Renal pelvis (tissue), 4 donors: ENCODE results near the gene FYN. TPM values are rescaled to one million over a fixed set of nuclear protein-coding genes. Genes with fewer than 3 reads are reported as not detected.

Source experiments
- DNase-seq: peaks from one replicate; pipeline ENCODE4 v3.0.0-alpha.2; 2013
- polyA plus RNA-seq, 3 donors: library from polyadenylated mRNA; unstranded; fragments of 120-200 nt; gene quantifications; one replicate each; pipeline ENCODE4 v1.2.1, GENCODE V29; 2013; ENCODE audit not compliant: insufficient read length in 3 of 3

FYN gene
- polyA plus RNA-seq, 3 donors, result 149 to 171 (median 159) TPM

DNA sequence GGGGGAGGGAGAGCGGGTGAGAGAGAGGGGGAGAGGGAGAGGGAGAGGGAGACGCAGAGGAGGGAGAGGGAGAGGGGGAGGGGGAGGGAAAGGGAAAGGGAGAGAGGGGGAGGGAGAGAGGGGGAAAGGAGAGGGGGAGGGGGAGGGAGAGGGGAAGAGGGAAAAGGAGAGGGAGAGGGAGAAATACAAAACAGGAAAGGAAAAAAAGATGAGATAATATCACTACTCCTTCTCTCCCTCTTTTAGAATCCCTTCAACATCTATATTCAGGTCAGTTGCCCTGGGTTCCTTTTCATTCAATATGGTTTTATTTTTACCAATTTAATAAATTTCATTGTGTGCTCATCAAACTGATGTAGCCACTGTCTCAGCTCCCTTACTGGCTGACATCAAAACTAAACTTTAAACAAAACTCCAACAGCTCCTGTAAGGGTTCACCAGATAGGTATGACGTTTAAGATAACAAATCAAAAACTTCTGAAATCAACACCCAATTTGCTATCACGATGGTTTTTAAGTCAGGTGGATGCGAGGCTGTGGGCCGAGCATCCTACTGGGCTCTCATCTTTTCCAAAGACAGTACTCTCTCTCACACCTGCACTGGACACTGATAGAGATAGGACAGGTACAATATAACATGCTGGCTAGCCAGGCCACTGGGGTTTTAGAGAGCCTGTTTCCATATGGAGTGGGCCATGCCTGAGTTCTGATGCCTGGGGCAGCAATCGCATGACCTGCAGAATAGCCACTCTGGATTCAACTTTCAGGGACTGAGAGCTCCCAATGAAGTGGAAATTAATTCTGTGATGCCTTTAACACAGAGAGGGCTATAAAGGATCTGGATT lies 99.5 kb downstream of the FYN start:
- no peak for DNase-seq

DNA sequence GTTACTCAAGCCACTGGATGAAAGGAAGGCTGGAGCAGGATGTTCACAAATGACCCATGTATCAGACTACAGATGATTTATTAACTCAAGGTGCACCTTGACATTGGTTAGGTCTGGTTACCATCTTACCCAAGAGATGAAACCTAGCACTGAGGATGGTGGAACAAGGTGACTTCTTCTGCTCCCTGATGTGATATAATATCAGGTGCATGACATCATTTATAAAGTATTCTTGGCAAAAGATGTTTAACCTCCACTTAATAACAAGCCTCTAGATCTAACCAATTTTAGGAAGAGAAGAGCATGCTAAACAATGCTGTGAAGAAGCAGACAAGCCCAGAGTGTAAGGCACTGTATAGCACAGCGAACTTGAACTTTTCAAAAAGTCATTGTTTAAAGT lies 100.9 kb downstream of the FYN start:
- no peak for DNase-seq

DNA sequence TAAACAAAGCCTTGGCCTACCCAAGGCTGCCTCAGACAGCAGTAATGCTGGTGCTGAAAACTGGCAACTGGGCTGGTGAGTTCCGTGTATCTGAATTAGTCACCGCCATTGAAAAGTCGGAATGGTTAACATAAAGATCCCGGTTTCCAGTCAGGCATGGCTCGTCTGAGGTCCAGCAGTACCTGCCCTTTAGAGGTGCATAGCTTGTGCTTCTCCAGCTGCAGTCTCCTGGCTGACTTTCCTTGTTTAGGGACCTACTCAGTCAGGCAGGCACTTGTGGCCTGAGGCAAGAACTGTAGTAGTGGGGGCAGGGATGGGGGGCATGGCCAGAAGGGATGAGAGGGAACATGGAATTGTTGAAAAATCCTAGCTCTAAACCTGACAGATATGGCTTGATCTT lies 101.6 kb downstream of the FYN start:
- DNase-seq, result no peak

DNA sequence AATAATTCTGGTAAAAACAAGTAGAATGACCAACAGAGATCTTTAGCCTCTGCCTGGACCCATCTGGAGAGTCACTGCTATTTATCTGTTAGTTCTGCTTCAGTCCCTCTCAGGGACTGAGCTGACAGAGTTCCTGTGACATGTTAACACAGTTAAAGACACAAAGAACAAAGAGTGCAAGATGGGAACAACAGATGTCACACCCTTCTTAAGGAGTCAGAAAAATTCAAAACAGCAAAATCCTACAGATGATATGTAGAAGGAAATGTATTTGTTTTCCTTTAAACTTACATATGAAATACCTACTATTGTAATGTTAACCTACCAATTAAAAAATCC lies 102.2 kb downstream of the FYN start:
- DNase-seq, result no peak

DNA sequence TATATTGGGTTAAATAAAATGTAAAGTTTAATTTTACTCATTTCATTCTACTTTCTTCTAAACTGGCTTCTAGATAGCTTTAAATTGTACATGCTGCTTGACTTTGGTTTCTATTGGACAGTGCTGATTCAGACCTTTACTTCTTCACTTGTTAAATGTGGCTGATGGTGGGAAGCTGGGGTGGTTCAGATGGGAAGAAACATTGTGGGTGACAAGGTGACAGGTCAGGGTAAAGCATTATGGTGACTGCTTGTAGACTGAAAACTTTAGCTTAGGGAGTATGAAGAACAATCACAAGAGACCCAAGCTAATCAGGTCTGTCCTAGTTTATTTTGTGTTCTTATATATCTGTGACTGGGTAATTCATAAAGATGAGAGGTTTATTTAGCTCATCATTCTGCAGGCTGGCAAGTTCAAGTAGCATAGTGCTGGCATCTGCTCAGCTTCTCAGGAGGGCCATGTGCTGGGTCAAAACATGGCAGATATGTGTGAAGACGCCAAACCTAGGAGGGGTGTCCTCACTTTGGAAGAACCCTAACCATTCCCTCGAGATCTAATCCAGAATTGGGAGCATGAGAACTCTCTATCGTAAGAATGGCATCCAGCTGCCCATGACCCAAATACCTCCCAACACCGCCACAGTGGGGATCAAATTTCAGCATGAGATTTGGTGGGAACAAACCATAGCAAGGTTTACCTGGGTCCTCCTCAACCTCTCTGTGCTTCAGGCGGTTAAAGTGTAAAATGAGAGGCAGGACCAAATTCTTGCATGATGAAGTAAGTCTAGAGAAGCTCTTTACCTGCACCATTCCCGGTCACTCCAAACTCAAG lies 102.8 kb downstream of the FYN start:
- DNase-seq, result no peak

DNA sequence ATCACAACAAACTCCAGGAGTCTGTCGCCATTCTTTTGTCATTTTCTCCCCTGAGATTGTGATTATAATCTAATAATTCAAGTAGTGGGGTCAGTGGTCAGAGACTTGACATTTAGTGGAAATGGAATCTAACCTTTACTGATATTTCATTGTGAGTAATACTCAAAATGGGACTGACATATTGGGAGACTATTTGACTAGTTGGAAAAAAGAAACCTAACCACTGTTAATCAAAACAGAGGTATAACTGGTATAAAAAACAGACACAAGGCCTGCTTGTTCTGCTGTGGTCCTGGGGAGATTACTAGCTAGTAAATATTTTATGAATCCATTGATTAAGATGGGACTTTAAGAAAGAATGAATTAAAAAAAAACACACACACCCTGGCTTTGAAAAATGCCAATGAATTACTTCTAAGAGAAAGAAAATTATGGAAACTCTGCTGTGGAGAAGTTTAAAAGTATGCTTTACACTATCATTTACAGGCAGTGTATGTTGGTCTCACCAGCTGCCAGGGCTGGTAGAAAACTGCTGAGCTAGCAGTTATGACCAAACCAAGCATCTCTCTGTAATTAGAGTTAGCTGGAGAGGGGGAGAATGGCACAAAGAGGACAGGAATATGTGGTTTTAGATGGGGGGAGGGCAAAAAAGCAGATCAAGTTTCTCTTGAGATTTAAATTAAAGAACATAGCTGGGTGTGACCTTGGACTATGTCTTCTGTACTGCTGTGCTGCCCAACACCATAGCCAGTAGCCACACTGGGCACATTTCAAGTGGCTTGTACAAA lies 103.7 kb downstream of the FYN start:
- no peak for DNase-seq

DNA sequence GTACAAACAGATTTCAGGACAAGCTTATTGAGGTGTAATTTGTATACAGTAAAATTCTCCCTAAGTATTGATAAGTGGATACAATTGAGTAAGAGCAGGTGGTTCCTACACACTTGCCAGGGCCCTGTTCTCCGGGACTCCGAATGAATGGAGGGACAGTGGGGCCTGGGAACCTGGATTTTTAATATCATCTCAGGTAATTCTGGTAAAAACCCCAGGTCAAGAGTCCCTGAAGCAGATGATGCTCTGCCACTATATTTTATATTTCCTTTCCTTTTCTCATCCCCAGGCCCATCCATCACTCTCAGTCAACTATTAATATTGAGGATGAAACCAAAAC lies 104.9 kb downstream of the FYN start:
- DNase-seq, result no peak

DNA sequence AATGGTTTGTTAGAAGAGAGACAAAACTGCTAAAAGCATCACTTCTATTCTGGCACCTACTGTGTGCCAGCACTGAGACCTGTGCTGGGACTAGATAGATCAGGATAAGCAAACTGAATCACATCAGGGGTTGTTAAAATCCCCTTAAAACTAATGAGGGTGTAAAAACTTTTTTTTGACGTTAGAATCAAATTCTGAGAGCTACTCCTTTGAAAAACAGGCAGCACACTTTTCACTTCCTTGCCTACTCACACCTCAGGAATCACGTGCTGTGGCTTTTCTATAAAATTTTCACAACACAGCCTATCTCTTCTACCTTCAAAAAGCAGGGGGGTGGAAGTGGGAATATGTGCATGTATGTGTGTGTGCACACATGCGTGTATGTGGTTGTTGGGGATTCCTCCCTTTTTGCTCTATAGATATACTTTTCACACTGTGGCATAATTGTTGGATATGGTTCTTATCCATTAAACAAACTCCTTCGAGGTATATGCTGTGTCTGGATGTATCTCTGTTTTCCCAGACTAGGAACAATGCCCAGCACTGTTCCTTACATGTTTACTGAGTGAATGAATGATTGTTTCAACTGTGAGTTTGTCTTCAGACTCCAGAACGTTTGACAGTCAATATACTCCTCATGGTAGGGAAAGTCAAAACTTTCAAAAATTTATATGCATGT lies 105.4 kb downstream of the FYN start:
- DNase-seq, result no peak

DNA sequence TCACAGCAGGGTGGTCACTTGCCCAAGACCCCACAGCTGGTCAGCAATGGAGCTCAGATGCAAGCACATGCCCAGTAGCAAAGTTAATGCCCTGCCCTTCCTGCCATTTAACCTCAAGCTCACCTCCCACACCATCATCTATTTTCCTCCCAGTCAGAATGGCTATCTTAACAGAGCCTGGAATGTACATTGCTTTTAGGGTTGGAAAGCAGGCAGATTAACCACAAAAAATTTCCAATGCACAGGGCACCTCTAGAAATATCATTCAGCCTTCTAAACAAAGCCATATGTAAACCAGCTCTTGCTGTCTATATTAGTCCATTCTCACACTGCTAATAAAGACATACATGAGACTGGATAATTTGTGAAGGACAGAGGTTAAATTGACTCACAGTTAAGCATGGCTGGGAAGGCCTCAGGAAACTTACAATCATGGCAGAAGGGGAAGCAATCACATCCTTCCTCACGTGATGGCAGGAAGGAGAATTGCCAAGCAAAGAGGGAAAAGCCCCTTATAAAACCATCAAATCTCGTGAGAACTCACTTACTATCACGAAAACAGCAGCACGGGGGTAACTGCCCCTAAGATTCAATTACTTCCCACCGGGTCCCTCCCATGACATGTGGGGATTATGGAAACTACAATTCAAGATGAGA lies 106.9 kb downstream of the FYN start:
- no peak for DNase-seq

DNA sequence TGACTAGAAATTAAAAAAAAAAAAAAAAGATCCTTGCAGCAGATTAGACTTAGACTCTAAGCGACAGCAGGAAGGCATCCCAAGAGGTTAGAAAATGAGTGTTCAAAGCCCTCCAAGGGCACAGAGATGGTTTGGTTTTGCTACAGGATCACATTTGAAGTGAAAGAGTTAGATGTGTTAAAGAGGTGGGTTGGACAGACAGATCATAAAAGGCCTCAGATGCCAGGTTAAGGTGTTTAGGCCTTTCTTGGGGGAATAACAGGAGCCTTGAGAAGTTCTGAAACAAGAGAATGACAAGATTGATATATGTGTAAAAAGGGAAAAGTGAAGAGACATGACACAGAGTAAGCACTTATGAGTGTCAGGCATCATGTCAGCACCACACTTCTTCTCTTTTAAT lies 107.5 kb downstream of the FYN start:
- DNase-seq, result no peak

DNA sequence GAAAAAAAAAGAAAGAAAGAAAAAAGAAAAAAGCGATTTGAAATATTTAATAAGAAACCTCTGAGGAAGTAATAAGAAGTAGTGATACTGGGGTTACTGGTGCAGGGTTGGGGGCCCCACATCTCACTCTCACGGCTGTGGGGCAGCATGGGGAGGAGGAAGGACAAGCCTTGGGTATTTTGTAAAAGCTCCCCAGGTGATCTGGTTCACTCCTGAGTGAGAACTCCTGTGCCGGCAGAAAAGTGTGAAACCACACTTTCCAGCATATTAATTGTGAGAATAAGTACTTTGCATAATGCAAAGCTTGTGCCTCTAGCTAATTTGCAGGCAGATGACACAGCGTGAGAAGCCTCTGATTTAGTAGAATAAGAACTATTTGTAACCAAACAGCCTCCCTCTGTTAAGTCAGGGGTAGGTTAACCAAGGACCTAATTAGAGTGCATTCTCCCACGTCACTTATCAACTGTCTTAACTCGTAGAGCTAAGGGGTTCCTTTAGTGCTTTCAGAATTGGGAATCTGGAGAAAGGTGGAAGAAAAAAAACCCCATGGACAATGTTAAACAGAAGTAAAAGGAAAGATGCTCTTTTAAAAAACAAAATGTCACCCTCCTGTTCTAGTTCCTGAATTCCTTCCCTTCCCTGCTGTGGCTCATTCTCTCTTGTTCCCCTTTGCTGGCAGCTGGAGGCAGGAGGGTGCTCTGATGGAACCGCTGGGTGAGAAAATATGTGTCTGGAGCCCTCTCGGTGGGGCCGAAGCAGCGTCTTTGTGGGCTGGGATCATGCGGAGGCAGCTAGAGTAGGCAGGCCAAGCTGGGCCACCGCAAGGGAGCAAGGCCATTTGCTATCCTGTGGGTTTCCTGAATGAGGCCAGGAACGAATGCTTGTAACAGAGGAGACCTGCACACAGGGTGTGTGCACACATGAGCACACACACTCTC lies 108.7 kb downstream of the FYN start:
- DNase-seq, result no peak

DNA sequence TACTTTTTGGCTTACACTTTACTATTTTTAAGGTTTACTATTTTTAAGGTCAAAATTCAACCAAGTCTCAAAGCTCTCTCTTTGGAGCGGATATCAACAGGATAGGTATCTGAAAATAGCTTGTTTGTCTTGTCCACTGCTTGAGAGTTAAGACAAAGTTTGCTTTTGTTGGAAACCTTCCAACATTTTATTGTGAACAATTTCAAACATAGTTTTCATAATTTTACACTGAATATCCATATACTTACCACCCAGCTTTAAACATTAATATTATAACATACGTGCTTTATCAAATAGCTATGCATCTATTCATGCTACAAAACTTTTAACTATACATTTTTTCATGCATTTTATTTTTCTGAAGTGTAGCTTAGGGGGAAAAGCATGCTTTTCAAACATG lies 109.9 kb downstream of the FYN start:
- DNase-seq, result no peak

DNA sequence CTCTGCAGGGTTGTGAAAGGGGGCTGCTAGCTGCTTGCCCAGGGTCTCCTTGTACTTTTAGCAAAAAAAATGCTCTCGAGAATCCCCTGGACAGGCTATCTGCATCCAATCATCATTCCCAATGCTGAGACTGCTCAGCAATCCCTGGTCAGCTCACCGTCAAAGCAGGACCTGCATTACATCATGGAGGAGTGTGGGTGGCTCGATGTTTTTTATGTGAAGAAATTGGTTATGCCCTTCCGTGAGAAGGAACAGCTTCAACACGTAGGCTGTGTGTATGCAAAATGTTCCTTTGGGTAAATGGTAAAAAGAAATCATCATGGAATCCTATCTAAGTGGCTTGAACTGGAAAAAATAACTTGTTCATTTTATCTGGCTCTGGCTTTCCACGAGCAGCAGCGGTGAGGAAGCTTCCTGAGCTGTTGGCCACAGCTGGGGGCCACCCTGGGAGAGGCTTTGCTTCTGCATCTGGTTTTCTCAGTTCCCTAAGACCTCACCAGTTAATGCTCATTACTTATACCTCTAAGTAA lies 111.4 kb downstream of the FYN start:
- no peak for DNase-seq

DNA sequence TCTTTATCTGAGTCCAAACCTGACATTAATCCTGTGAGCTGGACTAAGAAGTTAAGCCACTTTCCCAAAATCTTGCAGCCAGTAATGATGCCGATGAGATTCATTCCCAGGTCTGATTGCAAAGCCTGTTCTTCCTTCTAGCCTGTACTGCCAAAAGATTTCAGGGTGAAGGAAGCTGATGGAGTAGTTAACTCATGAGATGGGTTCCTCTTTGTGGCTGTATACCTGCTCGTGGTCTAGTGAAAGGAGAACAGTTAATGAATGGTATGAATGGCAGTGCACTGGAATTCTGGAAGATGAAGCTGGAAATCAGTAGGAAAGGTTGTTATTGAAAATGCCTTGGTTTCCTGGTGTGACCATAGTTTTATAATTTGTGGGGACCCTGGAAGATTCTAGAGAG lies 112.0 kb downstream of the FYN start:
- no peak for DNase-seq

DNA sequence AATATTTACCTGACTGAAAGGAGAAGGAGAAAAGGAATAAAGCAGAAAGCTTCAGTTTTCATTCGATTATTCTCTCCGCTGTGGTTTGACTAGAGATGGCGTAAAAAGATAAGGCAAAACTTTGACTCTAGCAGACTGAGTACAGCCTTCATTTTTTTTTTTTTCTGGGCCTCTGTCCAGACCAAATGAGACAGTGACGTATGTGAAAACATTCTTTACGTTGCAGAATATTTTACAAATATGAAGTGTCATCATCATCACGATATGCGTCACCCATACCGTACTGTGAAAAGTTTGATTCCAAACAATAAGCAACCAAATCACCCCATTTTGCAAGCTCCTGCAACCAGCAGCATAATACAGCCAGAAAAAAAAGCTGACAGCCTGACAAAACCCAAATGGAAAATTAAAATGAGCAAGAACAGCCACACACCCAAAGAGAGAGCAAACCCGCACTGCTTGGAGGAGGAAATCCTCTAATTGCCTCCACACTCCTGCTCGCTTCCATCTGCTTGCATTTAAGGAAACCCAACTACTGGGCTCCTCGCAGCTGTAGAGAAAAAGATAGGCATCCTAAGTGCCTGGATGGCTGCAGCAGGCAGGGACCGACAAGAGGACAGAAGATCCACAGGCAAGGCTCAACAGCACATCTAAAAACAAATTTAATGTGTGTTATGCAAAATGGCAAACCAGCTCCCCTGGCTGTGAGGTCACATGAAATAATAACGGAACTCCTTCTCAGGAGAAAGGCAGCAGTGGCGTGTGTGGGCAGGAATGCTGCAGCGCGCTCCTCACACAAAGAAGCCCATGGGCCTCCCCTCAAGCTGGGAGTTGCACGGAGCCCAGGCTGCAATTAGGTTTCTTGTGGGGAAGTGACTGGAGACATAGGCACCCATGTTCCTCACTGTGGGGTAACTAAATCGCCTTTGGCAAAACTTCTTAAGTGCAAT lies 113.1 kb downstream of the FYN start:
- DNase-seq, result no peak

DNA sequence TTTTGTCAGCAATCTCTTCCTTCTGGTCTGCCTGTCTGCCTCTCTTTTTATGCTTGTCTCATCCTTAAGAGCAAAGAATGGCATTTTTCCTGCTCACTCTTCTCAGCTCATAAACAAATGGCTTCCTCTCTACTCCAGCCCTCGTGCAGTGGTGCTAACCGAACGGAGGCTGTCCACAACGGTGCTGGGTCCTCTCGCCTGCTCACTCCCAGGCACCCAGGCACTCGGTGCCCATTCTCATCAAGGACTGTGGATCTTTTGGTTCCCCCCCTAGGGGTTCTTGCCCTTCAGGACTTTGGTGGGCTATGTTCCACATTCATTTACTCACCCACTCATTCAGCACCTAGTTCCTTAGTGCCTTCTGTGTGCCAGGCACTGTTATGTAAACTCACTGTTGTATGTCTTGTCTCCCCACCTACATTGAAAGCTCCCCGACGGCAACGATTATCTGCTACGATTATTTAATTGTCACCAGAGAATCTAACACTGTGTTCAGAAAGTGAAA lies 113.9 kb downstream of the FYN start:
- DNase-seq, result no peak

DNA sequence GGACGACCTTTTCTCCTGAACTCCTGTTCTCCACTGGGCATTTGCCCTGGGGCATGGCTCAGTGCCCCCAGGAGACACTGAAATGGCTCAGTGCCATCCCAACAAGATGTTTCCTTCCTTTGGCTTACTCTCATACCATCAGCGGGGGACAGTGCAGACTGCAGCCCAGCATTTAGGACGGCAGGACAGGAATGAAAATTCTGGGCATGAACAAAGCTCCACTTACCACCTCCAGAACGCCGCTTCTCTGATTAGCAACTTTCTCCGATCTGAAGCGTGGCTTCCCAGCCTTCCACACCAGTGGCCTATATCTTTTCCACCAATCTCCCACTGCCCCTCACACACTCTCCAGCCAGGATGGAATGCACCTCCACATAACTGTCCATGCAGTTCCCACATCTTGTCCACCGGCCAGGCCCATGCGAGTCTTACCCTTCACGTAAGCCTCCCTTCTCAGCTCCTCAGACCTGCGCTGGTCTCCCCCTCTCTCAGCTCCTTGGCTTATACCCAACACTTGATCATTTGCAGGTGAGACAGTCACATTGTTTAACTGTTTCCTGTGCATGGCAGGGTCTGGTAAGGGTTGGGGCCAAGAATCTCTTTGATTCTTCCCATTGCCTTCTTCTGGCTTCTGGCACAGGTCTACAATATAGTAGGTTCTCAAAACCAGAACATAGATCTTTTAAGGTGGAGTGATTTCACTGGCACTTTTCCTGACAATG lies 114.5 kb downstream of the FYN start:
- DNase-seq, result no peak

DNA sequence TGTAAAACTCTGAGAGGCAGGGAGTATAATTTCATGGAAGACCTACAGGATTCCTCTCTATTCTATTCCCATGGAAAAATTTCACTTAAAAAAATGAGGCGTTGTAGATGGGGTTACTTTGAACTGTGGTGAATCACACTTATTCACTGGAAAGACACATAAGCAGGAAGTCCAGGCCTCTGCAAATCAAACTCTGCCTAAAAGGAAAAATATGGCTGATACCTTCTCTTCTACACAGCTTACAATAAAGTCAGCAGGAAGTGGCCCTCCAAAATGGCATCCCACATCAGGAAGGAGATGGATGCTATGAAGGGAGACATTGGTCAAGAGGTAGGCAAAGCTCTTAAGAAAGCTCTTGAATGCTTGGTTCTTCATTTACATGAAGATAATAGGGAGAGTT lies 115.9 kb downstream of the FYN start:
- DNase-seq, result no peak
